ENCODE results near the gene UNK. TPM values are rescaled to one million over a fixed set of nuclear protein-coding genes. Genes with fewer than 3 reads are reported as not detected.
A peak's percentile ranks its signal among the peaks of the same experiment; 100 is the strongest.

Gene UNK
- total and polyA plus RNA-seq, 2 of the 13 experiments (the other 11 are each of a cell fraction or from before 2014, with no cell fraction given): 31.6 to 33.0 TPM

DNA sequence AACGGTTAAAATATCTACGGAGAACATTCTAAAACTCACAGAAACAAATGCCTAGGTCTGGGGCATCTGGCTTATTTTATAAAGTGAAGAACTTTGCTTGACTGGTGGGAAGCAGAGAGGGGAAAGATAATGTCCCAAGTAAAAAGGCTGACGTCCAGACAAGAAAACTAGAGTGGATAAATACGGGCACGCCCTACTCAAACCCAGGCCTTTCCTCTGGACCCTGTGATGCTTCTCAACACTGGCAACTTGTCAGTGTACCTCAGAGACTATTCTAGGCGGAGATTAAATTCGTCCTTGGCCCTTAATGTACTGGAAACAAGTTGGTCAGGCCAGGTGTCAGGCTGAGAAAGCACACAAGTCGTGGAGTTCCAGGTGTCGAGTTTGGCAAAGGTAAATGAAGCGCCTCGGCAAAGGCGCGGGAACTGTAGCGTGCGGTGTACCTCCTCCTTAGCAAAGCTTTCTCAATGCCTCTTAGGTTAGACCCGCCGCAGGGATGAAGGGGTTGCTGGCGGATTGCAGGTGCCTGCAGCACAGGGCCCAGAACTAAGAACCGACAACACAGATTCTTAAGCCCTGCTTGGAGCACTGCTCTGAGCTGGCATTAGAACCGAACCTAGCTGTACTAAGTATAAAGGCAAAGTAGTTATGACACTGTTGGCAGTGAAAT is 668 bp upstream of the UNK start (continued):
- TF ChIP-seq, protein P1, sequence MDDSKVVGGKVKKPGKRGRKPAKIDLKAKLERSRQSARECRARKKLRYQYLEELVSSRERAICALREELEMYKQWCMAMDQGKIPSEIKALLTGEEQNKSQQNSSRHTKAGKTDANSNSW (CRISPR knock-in tag; IDR thresholded peaks at IDR 0.05; ENCODE audit: borderline replicate concordance): no peak
- no peak for TF ChIP-seq RORA (CRISPR knock-in tag; IDR thresholded peaks at IDR 0.05)
- TF ChIP-seq KDM1A (CRISPR knock-in tag; IDR thresholded peaks at IDR 0.05): no peak
- TF ChIP-seq SETDB1 (CRISPR knock-in tag; IDR thresholded peaks at IDR 0.05; ENCODE audit: borderline replicate concordance): no peak
- TF ChIP-seq, protein P2, sequence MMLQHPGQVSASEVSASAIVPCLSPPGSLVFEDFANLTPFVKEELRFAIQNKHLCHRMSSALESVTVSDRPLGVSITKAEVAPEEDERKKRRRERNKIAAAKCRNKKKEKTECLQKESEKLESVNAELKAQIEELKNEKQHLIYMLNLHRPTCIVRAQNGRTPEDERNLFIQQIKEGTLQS (CRISPR knock-in tag; IDR thresholded peaks at IDR 0.05): no peak
- no peak for TF ChIP-seq TAF15 (IDR thresholded peaks at IDR 0.05; ENCODE audit: low read depth, low read length, poor library complexity, severe bottlenecking)
- TF ChIP-seq HHEX (CRISPR knock-in tag; IDR thresholded peaks at IDR 0.05): no peak
- TF ChIP-seq, protein P3, sequence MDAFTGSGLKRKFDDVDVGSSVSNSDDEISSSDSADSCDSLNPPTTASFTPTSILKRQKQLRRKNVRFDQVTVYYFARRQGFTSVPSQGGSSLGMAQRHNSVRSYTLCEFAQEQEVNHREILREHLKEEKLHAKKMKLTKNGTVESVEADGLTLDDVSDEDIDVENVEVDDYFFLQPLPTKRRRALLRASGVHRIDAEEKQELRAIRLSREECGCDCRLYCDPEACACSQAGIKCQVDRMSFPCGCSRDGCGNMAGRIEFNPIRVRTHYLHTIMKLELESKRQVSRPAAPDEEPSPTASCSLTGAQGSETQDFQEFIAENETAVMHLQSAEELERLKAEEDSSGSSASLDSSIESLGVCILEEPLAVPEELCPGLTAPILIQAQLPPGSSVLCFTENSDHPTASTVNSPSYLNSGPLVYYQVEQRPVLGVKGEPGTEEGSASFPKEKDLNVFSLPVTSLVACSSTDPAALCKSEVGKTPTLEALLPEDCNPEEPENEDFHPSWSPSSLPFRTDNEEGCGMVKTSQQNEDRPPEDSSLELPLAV (CRISPR knock-in tag; conservative IDR thresholded peaks at IDR 0.05; ENCODE audit: low read depth): no peak
- TF ChIP-seq ELF3 (CRISPR knock-in tag; IDR thresholded peaks at IDR 0.05): no peak
- no peak for TF ChIP-seq CBX5 (CRISPR knock-in tag; IDR thresholded peaks at IDR 0.05; ENCODE audit: borderline replicate concordance)
- TF ChIP-seq, protein P4, sequence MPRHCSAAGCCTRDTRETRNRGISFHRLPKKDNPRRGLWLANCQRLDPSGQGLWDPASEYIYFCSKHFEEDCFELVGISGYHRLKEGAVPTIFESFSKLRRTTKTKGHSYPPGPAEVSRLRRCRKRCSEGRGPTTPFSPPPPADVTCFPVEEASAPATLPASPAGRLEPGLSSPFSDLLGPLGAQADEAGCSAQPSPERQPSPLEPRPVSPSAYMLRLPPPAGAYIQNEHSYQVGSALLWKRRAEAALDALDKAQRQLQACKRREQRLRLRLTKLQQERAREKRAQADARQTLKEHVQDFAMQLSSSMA (CRISPR knock-in tag; IDR thresholded peaks at IDR 0.05): no peak
- no peak for TF ChIP-seq RFXANK (CRISPR knock-in tag; IDR thresholded peaks at IDR 0.05)
- TF ChIP-seq PRMT3 (CRISPR knock-in tag; IDR thresholded peaks at IDR 0.05; ENCODE audit: borderline replicate concordance, low read depth): no peak
- no peak for TF ChIP-seq MED13 (CRISPR knock-in tag; IDR thresholded peaks at IDR 0.05)
- no peak for TF ChIP-seq KLF6 (CRISPR knock-in tag; IDR thresholded peaks at IDR 0.05)
- no peak for TF ChIP-seq ZNF235 (CRISPR knock-in tag; IDR thresholded peaks at IDR 0.05; ENCODE audit: borderline replicate concordance)
- TF ChIP-seq MEF2D (CRISPR knock-in tag; IDR thresholded peaks at IDR 0.05): no peak
- TF ChIP-seq RBFOX2 (IDR thresholded peaks at IDR 0.05; ENCODE audit: low read depth, low read length): no peak
- peak; percentile 73 for TF ChIP-seq HIVEP1 (CRISPR knock-in tag; IDR thresholded peaks at IDR 0.05)
- TF ChIP-seq, protein P5, sequence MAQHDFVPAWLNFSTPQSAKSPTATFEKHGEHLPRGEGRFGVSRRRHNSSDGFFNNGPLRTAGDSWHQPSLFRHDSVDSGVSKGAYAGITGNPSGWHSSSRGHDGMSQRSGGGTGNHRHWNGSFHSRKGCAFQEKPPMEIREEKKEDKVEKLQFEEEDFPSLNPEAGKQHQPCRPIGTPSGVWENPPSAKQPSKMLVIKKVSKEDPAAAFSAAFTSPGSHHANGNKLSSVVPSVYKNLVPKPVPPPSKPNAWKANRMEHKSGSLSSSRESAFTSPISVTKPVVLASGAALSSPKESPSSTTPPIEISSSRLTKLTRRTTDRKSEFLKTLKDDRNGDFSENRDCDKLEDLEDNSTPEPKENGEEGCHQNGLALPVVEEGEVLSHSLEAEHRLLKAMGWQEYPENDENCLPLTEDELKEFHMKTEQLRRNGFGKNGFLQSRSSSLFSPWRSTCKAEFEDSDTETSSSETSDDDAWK (CRISPR knock-in tag; IDR thresholded peaks at IDR 0.05): no peak
- TF ChIP-seq ATF1 (CRISPR knock-in tag; IDR thresholded peaks at IDR 0.05): no peak
- peak; percentile 49 for TF ChIP-seq KLF12 (CRISPR knock-in tag; IDR thresholded peaks at IDR 0.05; ENCODE audit: borderline replicate concordance)
- no peak for TF ChIP-seq MATR3 (CRISPR knock-in tag; IDR thresholded peaks at IDR 0.05)
- TF ChIP-seq ZNF24 (IDR thresholded peaks at IDR 0.05): no peak
- no peak for TF ChIP-seq ZNF251 (CRISPR knock-in tag; IDR thresholded peaks at IDR 0.05)
- TF ChIP-seq ZNF20 (CRISPR knock-in tag; IDR thresholded peaks at IDR 0.05): 0 out of 2 replicates have a peak, but pooled peaks have one; percentile 61
- TF ChIP-seq ZNF30 (CRISPR knock-in tag; IDR thresholded peaks at IDR 0.05): no peak
- no peak for TF ChIP-seq ZNF446 (CRISPR knock-in tag; IDR thresholded peaks at IDR 0.05)

All from HepG2 (cell line).